Fibroblast of the aortic adventitia (primary cell): Measurements from ENCODE around the gene SCLT1. TPM values are rescaled to one million over a fixed set of nuclear protein-coding genes. Genes with fewer than 3 reads are reported as not detected.

ENCODE experiments used
- DNase-seq: peaks from one replicate; pipeline ENCODE4 v3.0.0-alpha.2; 2010; ENCODE audit warnings: low read depth
- H3K4me3 ChIP-seq: 2 replicates; pipeline ENCODE4 v1.5.1; 2011; ENCODE audit warnings: low read depth, mild to moderate bottlenecking, control low read depth, low read length, moderate library complexity
- total RNA-seq: library from RNA; depleted of rRNA; stranded (reverse); fragments of >200 nt; gene quantifications from 2 replicates; pipeline ENCODE4 v1.2.3, GENCODE V29; 2012; ENCODE audit warnings: low replicate concordance
- TF ChIP-seq, protein P1 (sequence below): IDR thresholded peaks from 2 replicates; pipeline ENCODE4 v1.5.1; 2011; ENCODE audit warnings: mild to moderate bottlenecking, low read length, control low read depth, inconsistent platforms; ENCODE audit not compliant: insufficient read depth

Gene SCLT1
- total RNA-seq, 1 donor, result 16.0 TPM

- DNase-seq, result no peak
- TF ChIP-seq, protein P1, sequence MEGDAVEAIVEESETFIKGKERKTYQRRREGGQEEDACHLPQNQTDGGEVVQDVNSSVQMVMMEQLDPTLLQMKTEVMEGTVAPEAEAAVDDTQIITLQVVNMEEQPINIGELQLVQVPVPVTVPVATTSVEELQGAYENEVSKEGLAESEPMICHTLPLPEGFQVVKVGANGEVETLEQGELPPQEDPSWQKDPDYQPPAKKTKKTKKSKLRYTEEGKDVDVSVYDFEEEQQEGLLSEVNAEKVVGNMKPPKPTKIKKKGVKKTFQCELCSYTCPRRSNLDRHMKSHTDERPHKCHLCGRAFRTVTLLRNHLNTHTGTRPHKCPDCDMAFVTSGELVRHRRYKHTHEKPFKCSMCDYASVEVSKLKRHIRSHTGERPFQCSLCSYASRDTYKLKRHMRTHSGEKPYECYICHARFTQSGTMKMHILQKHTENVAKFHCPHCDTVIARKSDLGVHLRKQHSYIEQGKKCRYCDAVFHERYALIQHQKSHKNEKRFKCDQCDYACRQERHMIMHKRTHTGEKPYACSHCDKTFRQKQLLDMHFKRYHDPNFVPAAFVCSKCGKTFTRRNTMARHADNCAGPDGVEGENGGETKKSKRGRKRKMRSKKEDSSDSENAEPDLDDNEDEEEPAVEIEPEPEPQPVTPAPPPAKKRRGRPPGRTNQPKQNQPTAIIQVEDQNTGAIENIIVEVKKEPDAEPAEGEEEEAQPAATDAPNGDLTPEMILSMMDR, result no peak
- no peak overlapping the region for H3K4me3 ChIP-seq
Measured at GRCh38 chr4:129014566-129015509, 78.5 kb downstream of the SCLT1 start.

- TF ChIP-seq, protein P1, result no peak
- no peak overlapping the region for H3K4me3 ChIP-seq
- no peak for DNase-seq
Measured at GRCh38 chr4:129008096-129008495, 85.2 kb downstream of the SCLT1 start.

- DNase-seq, result no peak
- H3K4me3 ChIP-seq, result no peak overlapping the region
- TF ChIP-seq, protein P1, result no peak
Measured at GRCh38 chr4:128986908-128987307, 106.4 kb downstream of the SCLT1 start.

DNA sequence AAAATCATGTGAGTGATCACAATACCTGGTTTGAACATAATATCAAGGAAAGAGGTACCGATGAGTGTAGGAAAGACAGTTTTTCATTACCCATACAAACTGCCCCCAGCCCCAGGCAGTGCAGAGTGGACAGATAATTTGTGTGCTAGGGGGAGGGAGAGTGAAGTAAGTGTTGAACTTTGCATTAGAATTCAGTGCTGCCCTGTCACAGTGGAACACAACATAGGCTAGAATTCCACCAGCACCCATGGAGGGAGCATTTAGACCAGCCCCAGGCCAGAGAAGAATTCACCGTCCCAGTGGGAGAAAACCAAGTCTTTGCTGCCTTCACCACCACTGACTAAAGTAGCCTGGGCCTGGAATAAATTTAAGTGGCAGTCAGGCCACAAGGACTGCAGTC is 107.3 kb downstream of the SCLT1 start:
- DNase-seq, result no peak
- TF ChIP-seq, protein P1, result no peak

GRCh38 chr4:128983771-128984485 is 109.4 kb downstream of the SCLT1 start:
- no peak overlapping the region for H3K4me3 ChIP-seq
- TF ChIP-seq, protein P1, result no peak

More for the DNA sequence above, 107.3 kb downstream of the SCLT1 start:
- H3K4me3 ChIP-seq, result no peak overlapping the region

DNA sequence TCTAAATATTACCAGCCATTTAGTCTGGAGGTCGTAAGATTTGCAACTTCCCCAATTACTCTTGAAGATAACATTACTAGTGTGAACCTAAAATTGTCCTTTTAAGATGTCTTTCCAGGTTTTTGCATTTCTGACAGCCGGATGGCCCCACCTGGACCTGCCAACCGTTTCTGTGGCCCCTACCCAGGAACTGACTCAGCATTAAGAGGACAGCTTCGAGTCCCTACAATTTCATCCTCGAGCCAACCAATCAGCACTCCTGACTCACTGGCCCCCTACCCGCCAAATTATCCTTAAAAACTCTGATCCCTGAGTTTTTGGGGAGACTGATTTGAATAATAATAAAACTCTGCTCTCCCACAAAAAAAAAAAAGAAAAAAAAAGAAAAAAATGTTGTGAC is 112.0 kb downstream of the SCLT1 start:
- H3K4me3 ChIP-seq, result no peak overlapping the region
- DNase-seq, result no peak
- TF ChIP-seq, protein P1, result no peak

More at GRCh38 chr4:128983771-128984485, 109.4 kb downstream of the SCLT1 start:
- DNase-seq, result no peak
